ENCODE data around the gene REXO4.
"Not testable (repeated sequence)": the region's sequence is repeated elsewhere in the genome, so short reads cannot be mapped to it uniquely, and the experiment has no call there.

Gene REXO4

DNA sequence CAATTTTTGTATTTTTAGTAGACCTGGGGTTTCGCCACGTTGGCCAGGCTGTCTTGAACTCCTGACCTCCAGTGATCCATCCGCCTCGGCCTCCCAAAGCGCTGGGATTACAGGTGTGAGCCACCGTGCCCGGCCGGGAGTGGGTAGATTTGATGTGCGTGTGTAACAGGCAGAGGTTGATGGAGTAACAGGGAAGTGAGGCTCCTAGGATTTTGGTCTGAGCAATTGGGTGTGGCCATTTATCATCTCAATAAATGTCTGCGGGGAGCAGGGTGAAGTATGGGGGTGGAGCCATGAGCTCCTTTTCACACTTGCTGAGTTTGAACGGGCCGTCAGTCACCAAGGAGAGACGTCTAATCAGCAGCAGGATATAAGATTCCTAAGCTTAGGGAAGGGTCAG is 1.2 kb upstream of the REXO4 start:
- no peak for DNase-seq

DNA sequence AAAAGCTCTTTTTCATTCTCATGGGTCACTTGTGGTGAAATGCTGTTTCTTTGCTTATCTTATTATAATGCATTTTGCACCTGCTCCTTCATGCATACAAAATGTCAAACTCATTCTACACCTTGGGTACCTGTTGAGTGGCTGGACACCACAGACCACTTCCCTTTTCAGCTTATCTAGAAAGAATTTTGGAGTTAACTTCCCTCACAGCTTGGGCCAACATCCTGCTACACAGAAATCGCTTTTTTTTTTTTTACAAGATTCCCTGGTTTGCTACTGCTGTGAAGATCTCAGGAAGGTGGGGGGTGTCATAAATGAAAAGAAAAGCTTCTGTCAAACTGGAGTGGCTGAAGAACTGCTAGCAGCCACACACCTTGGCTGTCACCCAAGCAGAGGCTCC is 2.6 kb downstream of the REXO4 start:
- no peak for DNase-seq

DNA sequence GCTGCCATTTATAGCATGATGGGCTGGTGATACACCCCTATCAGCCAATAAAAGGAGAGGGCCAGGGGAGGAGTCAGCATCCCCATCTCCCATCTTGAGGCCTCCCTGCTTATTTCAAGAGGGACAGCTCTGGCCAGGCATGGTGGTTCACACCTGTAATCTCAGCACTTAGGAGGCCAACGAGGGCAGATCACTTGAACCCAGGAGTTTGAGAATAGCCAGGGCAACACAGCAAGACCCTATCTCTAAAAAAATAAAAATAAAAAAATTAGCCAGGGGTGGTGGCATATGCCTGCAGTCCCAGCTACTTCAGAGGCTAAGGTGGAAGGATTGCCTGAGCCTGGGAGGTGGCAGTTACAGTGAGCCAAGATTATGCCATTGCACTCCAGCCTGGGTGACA is 9.8 kb downstream of the REXO4 start:
- DNase-seq = no peak

DNA sequence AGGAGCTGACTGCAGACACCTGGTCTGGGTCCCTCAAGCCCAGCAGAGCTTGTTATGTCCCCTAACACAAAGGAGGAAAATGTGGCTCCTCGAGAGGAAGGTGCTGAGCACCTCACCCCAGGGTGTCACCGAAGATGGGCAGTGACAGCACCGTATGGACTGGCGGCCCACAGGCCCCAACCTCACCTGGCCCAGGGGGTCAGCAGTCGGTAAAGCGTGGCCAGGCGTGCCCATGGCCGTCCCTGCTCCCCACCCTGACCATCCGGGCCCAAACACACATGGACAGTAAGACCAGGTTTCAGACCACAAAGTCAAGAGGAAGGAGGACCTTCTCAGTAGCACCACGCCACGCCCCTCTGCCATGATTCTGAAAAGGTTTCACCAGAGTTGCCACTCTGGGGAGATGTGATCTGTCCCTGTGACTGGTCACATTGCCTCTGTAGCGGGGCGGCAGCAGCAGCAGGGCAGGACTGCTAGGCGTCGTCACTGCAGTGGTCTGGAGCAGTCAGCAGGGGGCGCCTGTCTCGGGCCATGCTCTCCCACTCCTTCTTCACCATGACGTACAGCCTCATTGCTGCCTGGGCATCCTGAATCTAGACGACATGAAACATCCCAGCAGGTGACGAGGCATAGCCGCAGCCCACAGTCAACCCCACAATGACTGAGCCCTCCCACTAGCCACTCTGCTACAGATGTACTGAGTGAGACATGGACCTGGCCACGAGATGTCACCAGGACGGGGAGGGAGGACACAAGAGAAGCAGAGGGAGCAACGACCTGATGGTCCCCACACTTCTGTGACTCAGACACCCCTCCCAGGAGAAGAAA is 11.1 kb downstream of the REXO4 start:
- no peak for DNase-seq

DNA sequence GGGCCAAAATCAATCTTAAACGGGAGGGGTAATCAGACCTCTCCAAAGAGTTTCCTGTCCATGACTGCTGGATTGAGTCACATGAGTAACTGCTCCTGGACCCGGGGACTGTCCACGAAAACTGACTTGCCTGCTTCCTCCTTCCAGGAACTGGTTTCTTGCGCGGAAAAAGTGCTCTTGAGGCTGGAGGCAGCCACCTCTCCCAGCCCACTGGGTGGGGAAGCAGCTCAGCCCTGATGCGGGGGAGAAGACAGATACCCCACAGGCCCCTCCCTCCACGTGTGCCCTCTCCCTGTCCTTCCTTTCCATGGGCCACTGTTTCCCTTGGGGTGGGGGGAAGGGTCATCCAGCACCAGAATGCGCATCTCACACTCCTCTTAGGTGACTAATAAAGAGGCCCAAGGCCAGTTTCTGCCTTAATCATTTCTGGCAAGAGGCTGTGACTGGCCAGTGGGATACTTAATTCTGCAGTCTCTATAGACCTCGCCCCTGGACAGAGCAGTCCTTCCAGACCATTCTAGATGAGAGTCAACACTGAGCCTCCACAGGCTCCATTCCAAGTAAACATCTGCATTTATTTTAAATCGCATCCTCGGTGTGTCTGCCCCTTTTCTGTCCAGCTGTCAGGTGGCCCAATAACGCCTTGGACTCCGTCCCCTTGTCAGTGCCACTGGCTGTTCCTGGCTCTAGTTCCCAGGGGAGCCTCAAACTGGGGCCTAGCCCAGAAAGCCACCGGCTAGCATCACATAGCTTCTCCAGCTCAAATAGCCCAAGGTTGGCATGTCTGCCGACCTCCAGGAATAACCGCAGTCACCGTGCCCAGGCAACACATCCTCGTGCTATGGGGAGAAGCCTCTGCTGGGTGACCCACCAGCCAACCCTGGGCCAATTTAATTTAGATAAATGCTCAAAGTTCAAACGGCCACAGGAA is 12.0 kb downstream of the REXO4 start:
- no peak for DNase-seq

DNA sequence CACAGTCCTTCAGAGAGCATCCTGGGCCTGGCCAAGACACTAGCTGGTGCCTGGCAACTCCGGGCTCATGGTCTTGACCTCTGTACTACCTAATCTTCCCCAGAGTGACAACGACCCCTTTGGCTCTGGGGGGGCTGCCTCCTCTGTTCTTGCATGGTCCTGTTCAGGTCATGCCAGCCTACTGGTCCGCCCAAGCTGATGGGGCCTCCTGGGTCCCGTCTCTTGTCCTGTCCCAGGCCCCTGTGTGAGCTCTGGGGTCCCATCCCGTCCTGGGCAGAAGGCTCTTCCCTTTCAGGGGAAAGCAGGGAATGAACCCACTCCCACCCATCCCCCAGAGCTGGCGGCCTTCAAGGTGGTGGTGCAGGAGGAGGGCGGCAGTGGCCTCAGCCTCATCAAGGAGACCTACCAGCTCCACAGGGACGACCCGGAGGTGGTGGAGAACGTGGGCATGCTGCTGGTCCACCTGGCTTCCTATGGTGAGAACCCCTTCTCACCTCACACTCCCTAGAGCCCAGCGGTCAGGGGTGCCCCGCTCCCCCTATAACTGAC is 13.3 kb downstream of the REXO4 start:
- DNase-seq = no peak

DNA sequence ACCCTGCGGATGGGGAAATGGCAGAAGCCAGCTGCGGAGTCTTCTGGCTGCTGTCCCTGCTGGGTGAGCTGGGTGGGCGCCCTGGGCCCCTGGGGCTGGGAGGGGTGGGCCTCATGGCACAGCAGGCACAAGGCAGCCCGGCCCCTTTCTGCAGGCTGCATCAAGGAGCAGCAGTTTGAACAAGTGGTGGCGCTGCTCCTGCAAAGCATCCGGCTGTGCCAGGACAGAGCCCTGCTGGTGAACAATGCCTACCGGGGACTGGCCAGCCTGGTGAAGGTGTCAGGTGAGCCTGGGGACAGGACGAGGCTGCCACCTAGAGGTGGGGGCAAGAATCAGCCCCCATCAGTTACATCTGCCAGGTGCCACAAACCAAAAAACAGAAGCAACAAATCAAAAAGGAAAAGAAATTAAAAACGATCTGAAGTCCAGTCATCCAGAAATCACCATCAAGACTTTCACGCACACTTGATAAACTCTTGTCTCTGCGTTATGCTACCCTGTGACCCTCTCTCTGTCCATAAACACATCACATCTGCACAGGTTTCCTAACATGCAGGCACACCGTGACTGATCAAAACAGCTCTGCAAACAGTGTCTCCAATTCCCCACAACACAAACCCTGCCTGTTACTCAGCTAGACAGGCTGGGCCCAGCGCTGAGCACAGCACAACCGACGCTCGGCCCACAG is 13.9 kb downstream of the REXO4 start:
- peak in 1 of 2 experiments; percentile 20 for DNase-seq

DNA sequence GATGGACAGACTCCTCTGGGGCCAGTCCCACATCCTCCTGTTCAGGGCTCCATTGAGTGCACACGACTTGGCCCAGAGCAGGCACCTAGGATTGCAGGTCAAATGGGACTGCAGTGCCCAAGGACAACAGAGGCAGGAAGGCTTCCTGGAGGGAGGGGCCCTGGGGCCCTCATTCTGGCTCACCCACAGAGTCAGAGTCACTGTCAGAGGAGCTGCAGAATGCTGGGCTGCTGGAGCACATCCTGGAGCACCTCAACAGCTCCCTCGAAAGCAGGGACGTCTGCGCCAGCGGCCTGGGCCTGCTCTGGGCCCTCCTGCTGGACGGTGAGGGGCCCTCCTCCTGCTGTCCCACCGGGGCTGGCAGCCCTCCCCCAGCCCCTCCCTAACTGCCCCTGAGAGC is 15.1 kb downstream of the REXO4 start:
- no peak for DNase-seq

DNA sequence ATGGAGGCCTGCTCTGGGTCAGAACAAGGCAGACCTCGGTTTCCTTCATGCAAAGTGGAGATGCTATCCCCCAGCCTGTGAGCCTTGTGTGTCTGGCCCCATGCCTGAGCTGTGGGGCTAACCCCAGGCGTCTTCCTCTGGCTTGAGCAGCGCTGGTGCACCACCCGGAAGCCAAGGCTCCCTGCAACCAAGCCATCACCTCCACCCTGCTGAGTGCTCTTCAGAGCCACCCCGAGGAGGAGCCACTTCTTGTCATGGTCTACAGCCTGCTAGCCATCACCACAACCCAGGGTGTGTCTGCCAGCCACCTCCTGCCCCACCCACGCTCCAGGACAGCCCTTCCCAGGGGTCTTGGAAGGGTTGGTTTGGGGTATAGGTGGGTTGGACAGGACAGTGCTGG is 16.2 kb downstream of the REXO4 start:
- no peak for DNase-seq

DNA sequence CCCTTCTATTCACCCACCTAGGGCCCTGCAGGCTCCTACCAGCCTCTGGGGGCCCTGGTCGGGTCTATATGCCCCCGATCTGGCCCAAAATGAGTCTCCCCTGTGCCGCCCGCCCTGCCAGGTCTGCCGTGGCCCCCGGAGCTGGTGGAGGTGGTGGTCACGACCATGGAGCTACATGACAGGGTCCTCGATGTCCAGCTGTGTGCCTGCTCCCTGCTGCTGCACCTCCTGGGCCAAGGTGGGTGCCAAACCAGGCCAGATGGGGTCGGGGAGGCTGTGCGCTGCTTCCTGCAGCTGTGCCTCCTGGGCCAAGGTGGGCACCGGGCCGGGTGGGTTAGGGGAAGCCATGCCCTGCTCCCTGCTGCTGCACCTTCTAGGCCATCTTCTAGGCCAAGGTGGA is 17.5 kb downstream of the REXO4 start:
- DNase-seq = no peak

DNA sequence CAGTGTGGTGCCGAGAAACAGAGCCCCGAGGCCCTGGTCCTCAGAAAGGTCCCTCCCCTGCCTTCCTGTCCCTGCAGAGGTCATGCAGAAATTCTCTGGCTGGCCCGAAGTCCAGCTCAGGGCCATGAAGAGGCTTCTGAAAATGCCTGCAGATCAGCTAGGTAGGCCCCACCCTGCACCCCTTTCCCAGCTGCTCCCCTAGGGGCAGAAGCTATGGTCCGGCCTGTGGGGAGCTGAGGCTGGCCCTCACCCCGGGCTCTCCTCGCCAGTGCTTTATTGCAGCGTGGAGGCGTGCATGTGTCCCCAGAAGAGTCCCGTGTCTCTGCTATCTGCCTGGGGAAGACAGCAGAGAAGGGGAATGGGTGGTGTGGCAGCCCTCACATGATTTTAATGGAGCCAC is 19.9 kb downstream of the REXO4 start:
- no peak for DNase-seq

DNA sequence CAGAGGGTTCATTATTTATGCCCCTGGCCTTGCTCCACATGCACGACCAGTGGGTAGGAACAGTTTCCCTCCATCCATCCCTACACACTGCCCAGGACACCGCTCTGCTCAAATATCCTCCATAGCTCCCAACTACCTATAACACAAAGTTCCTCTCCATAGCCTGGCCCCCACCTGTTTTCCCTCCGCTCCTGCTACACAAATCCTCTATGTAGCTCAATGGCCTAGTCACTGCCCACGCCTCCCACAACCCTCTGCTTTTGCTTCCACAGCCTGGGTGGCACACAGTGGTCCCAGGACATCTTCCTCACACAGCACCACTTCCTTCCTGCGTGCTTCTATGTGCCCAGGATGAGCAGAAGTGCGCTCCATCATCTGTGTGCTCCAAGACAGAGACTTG is 20.4 kb downstream of the REXO4 start:
- DNase-seq = no peak

DNA sequence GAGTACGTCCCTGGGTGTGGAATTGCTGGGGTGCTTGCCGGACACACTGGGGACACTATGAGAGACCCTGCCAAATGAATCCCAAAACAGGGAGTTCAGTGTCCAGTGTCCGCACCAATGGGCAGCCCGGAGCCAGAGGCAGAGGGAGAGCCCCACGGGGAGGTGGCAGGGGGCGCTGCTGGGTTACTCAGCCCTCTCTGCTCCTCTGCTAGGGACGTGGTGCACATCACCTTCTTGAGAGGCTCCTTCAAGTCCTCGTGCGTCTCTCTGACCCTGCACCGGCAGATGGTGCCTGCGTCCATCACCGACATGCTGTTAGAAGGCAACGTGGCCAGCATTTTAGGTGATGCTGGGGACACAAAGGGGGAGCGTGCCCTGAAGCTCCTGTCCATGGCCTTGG is 20.9 kb downstream of the REXO4 start:
- DNase-seq = no peak

DNA sequence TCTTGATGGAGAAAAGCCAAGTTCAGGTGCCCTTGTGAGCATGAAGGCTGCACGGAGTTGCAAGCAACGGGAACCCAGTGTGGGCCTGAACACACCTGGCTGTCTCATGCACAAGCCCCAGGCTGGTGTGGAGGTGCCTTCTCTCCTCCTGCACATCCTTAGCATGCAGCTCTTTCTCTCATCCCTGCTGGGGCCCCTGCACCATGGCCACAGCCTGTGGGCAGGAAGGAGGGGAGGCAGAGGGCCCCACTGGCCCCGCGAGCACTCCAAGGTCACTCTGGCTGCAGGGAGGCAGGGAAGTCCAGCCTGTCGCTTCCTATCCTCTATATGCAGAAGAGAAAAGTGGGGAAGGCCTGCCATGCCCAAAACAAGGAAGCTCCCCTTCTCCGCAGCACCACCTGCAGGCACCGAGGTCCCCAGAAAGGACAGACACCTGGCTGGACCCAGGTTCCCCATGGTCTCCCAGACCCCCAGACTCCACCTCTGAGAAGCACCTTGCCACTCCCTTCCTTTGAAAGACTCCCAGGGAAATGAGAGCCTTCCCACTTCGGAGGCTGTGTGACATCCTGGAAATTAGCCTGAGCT is 23.0 kb downstream of the REXO4 start:
- DNase-seq = no peak

DNA sequence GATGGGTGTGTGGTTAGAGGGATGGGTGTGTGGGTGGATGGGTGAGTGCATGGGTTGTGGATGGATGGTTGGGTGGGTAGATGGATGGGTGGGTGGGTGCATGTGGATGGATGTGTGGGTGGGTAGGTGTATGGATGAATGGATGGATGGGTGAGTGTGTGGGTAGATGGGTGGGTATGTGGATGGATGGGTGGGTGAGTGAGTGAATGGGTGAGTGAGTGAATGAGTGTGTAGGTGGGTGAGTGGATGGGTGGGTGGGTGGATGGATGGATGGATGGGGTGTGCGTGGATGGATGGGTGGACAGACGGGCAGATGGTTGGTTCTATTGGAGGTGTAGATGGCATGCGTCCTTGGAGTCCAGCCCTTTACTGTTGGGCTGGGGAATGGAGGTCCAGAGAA is 24.4 kb downstream of the REXO4 start:
- no peak for DNase-seq

DNA sequence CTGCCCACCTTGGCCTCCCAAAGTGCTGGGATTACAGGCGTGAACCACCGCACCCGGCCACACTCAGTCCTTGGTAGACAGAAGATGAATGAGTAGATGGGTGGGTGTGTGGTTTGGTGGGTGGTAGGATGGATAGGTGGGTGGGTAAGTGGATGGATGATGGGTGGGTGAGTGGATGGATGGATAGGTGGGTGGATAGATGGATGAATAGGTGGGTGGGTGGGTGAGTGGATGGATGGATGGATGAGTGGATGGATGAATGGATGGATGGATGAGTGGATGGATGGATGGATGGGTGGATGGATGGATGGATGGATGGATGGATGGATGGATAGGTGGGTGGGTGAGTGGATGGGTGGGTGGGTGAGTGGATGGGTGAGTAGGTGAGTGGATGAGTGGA is 25.5 kb downstream of the REXO4 start:
- not testable (repeated sequence) for DNase-seq

DNA sequence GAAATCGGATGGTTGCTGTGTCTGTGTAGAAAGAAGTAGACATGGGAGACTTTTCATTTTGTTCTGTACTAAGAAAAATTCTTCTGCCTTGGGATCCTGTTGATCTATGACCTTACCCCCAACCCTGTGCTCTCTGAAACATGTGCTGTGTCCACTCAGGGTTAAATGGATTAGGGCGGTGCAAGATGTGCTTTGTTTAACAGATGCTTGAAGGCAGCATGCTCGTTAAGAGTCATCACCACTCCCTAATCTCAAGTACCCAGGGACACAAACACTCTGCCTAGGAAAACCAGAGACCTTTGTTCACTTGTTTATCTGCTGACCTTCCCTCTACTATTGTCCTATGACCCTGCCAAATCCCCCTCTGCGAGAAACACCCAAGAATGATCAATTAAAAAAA is 26.4 kb downstream of the REXO4 start:
- not testable (repeated sequence) for DNase-seq

DNA sequence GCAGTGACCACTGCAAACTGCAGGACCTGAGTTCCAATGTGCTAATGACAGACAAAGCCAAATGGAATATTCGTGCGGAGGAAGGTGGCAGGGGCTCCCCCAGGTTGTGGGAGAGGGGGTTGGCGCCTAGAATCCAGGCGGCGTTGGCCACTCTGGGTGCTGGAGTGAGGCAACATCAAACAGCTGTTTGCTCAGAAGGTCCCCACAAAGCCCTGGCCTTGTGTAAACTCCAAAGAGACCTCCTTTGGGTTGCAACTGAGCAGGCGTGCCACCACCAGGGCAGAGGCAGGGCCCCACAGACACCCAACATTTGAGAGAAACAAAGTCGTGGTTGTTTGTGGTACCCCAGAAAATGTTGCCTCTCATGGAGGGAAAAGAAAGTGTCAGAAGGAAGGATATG is 27.1 kb downstream of the REXO4 start:
- no peak for DNase-seq

DNA sequence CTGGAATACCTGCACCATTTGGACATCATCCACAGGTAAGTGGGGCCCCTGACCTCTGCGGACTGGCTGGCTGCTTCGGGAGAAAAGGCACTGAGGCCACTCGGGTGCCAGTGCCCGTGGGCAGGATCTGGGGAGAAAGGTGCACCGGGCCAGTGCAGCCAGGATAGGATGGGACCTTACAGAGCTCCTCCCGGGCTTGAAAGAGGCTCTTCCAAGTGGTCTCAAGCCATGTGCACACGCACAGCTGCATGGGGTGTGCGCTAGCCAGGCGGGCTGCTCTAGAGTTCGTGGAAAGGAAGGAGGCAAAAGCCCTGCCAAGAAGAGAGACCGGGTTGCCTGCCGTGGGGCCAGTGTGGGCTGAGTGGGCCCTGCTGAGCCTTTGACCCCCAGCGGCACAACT is 28.2 kb downstream of the REXO4 start:
- no peak for DNase-seq

DNA sequence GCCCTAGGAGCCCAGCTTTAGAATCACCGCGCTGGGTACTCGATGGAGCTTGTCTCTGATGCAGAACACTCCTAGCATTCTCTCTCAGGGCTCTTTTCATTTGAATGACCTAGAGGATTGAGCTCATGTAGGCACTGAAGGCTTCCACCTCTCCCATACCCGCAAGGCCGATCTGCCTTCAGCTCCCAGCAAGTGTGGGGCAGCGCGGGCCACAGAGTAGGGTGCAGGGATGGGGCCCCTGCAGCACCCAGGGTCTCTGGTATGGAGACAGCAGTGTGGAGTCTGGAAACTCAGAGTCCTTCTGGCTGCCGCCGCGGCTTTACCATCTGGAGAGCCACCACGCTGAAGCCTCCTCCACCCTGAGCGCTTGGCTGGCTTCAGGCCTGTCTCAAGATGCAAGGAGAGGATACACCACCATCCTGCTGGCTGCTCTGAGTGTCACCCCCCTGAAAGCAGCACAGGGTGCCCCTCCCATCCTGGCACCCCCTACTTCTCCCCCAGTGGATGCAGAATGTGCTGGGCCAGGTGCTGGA is 28.7 kb downstream of the REXO4 start:
- DNase-seq = no peak

DNA sequence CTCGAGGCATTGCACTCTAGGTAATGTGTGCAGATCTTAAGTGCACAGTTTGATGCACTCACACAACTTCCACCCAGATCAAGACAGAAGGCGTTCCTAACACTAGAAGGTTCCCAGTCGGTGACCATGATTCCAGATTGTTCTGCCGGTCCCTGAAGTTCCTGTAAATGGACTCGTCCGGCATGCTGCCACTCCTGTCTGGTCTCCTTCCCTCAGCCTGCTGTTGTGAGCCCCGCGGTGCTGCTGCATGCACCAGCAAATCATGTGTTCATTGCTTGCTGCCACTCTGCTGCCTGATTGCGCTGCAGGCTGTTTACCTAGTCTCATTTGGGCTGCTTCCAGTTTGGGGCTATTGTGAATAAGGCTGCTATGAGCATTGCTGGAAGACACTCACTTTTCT is 30.1 kb downstream of the REXO4 start:
- no peak for DNase-seq

DNA sequence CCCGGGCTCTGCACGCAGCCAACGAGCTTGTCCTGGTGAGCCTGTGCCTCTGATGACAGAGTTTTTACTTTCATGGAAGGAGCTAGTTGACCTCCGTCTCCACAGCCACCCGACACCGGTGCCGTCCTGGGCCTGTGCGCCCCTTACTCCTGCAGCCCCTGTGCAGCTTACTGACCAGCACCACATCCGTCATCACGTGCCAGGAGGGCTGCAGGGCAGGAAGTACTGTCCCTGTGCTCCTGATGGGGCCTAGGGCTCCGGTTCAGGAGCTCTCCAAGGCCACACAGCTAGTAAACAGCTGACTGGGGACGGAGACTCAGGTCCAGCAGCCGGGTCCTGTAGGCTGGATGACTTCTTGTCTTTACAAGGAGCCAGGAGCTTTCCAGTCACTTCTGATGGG is 31.5 kb downstream of the REXO4 start:
- DNase-seq = no peak

DNA sequence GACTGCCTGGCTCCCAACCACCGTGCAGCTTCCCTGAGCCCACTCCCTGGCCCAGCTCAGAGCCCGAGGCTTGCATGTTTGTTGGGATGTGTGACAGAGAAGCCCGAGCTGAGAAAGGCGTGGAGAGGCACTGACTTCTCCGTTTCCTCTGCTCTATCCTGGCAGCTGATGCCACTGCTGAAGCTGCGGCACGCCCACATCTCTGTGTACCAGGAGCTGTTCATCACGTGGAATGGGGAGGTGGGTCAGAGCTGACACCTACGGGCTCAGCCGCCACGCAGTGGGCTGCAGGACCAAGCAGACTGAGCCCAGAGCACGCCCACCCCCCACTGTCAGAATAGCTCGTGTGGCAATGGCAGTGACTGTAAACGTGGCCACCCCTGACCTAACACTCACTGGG is 32.4 kb downstream of the REXO4 start:
- DNase-seq = no peak

All from NCI-H187 (cell line).